Ishikawa (cell line): ENCODE data around the gene ADD1.

Source experiments
- CEBPB ChIP-seq: IDR thresholded peaks from 2 replicates; pipeline ENCODE4 v1.6.1; 2012
- RAD21 ChIP-seq: IDR thresholded peaks from 2 replicates; pipeline ENCODE4 v1.6.1; 2012; ENCODE audit warnings: low read depth
- TF ChIP-seq, protein P1 (sequence below): IDR thresholded peaks from 2 replicates; pipeline ENCODE4 v1.6.1; 2012; ENCODE audit warnings: low read depth, mild to moderate bottlenecking

DNA sequence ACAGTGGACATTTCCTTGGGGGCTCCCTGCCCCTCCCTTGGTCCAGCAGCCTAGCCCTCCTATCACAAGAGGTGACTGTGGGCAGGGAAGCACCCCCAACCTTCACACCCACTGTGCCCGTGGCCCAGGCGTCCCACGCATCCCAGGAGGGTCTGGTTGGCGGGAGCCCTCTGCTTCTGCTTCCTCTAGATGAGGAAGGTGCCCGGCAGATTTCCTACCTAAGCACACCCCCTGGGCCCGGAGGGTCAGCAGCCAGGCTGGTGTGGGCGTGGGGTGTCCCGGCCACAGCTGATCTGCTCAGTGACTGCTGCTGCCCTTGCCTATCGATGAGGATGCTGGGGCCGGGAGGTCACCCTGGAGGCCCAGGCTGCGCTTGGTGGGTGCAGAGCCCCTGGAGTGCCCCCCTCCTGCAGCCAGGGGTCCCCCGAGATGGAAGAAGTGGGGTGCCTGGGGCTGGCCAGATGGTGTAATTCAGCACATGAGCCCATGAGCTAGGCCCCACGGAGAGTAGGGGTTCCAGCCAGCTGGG is 38.6 kb upstream of the ADD1 start:
- TF ChIP-seq, protein P1, sequence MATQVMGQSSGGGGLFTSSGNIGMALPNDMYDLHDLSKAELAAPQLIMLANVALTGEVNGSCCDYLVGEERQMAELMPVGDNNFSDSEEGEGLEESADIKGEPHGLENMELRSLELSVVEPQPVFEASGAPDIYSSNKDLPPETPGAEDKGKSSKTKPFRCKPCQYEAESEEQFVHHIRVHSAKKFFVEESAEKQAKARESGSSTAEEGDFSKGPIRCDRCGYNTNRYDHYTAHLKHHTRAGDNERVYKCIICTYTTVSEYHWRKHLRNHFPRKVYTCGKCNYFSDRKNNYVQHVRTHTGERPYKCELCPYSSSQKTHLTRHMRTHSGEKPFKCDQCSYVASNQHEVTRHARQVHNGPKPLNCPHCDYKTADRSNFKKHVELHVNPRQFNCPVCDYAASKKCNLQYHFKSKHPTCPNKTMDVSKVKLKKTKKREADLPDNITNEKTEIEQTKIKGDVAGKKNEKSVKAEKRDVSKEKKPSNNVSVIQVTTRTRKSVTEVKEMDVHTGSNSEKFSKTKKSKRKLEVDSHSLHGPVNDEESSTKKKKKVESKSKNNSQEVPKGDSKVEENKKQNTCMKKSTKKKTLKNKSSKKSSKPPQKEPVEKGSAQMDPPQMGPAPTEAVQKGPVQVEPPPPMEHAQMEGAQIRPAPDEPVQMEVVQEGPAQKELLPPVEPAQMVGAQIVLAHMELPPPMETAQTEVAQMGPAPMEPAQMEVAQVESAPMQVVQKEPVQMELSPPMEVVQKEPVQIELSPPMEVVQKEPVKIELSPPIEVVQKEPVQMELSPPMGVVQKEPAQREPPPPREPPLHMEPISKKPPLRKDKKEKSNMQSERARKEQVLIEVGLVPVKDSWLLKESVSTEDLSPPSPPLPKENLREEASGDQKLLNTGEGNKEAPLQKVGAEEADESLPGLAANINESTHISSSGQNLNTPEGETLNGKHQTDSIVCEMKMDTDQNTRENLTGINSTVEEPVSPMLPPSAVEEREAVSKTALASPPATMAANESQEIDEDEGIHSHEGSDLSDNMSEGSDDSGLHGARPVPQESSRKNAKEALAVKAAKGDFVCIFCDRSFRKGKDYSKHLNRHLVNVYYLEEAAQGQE, result no peak
- no peak for TF ChIP-seq CEBPB
- TF ChIP-seq RAD21, result no peak
